A673 (cell line): ENCODE results near the gene ABHD17C. TPM values are rescaled to one million over a fixed set of nuclear protein-coding genes. Genes with fewer than 3 reads are reported as not detected.

Source experiments
- BruUV-seq: library from RNA; stranded (reverse); fragments of 400-500 nt; replicated peaks from 2 replicates; lab custom pipeline; 2021; lab: Mats Ljungman, UMichigan
- CTCF ChIA-PET: fragments of 300-600 bp; sonication (Branson Sonifier 250); formaldehyde crosslinking; loops from one replicate; lab custom pipeline; 2022; ENCODE audit warnings: antibody characterized with exemption; lab: Charles Lee
- POLR2A ChIA-PET: fragments of 300-600 bp; sonication (Branson Sonifier 250); formaldehyde crosslinking; loops from one replicate; lab custom pipeline; 2022; ENCODE audit warnings: antibody characterized with exemption; ENCODE audit not compliant: low non-redundant PET; lab: Charles Lee
- DNase-seq: peaks from one replicate; pipeline ENCODE4 v3.0.0-alpha.2; 2015; ENCODE audit warnings: low spot score
- H3K27ac ChIP-seq: fragments of 200-600 bp; sonication (generic); 2 replicates; pipeline ENCODE4 v1.5.1; 2016; ENCODE audit warnings: mixed run types, low read depth, mild to moderate bottlenecking, mixed read lengths, antibody characterized with exemption, low read length; ENCODE audit not compliant: poor library complexity, severe bottlenecking
- H3K27me3 ChIP-seq: fragments of 200-600 bp; sonication (generic); replicated peaks from 2 replicates; pipeline ENCODE4 v1.6.1; 2017; ENCODE audit warnings: mixed run types, low read depth, mild to moderate bottlenecking, mixed read lengths, antibody characterized with exemption, low read length; ENCODE audit not compliant: insufficient read depth, poor library complexity
- H3K36me3 ChIP-seq: fragments of 200-600 bp; sonication (generic); 2 replicates; pipeline ENCODE4 v1.6.1; 2016; ENCODE audit warnings: mixed run types, mild to moderate bottlenecking, mixed read lengths, antibody characterized with exemption, low read length; ENCODE audit not compliant: insufficient read depth, poor library complexity, severe bottlenecking
- H3K4me1 ChIP-seq: fragments of 200-600 bp; sonication (generic); 2 replicates; pipeline ENCODE4 v1.6.1; 2017; ENCODE audit warnings: mixed run types, mild to moderate bottlenecking, mixed read lengths, antibody characterized with exemption, low read length; ENCODE audit not compliant: insufficient read depth, poor library complexity, severe bottlenecking
- H3K4me3 ChIP-seq: fragments of 200-600 bp; sonication (generic); 2 replicates; pipeline ENCODE4 v1.5.1; 2016; ENCODE audit warnings: low read depth, mixed run types, mild to moderate bottlenecking, mixed read lengths, low read length; ENCODE audit not compliant: poor library complexity, severe bottlenecking
- H3K9me3 ChIP-seq: fragments of 200-600 bp; sonication (generic); 2 replicates; pipeline ENCODE4 v1.6.1; 2016; ENCODE audit warnings: mixed run types, low read depth, mild to moderate bottlenecking, mixed read lengths, antibody characterized with exemption, low read length; ENCODE audit not compliant: poor library complexity, severe bottlenecking
- EZH2 ChIP-seq: fragments of 200-600 bp; sonication (generic); IDR thresholded peaks from 2 replicates; pipeline ENCODE4 v1.6.1; 2017; ENCODE audit warnings: borderline replicate concordance, low read depth, mild to moderate bottlenecking, mixed read lengths, antibody characterized with exemption, low read length; ENCODE audit not compliant: poor library complexity, severe bottlenecking
- intact Hi-C: fragments of 100-400 bp; cut with micrococcal nuclease; formaldehyde crosslinking; loops from one replicate; pipeline ENCODE4 v1.10.0; 2022; ENCODE audit not compliant: unreplicated experiment
- total RNA-seq: library from RNA; stranded (reverse); gene quantifications from 2 replicates; pipeline ENCODE4 v1.2.3, GENCODE V29; 2021
- TF ChIP-seq, protein P1 (sequence below): fragments of 300-800, 200-600 bp; sonication (generic); conservative IDR thresholded peaks from 2 replicates; pipeline ENCODE4 v1.5.1; 2017; ENCODE audit warnings: low read depth, mild to moderate bottlenecking, antibody characterized with exemption, low read length, moderate library complexity, mixed read lengths

The ABHD17C gene
- total RNA-seq, 1 experiment from 2014 or later: 9.9 TPM

DNA sequence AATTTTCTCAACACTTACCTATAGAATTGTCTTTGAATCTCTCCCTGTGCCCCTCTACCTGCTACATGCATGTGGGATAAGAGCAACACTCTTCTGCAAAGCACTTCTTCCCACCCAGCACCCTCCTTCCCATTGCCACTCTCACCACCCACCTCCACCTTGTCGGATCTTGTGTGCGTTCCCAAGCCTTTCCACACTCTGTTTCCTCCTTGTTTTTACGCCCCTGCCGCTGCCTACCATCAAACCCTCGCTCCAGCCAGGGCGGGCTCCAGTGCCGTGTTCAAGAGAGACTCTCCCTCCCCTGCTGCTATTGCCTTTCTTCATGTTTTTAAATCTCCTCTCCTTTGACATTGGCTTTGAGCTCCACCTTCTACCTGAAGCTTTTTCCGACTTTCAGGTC, 40.2 kb downstream of the ABHD17C start:
- TF ChIP-seq, protein P1, sequence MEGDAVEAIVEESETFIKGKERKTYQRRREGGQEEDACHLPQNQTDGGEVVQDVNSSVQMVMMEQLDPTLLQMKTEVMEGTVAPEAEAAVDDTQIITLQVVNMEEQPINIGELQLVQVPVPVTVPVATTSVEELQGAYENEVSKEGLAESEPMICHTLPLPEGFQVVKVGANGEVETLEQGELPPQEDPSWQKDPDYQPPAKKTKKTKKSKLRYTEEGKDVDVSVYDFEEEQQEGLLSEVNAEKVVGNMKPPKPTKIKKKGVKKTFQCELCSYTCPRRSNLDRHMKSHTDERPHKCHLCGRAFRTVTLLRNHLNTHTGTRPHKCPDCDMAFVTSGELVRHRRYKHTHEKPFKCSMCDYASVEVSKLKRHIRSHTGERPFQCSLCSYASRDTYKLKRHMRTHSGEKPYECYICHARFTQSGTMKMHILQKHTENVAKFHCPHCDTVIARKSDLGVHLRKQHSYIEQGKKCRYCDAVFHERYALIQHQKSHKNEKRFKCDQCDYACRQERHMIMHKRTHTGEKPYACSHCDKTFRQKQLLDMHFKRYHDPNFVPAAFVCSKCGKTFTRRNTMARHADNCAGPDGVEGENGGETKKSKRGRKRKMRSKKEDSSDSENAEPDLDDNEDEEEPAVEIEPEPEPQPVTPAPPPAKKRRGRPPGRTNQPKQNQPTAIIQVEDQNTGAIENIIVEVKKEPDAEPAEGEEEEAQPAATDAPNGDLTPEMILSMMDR: no peak
- TF ChIP-seq EZH2: no peak
- no peak for DNase-seq
- Histone ChIP-seq H3K27ac (no peak overlapping the region), H3K9me3 (no peaks in the 10 kb centered on the region), H3K4me1 (no peaks in the 10 kb centered on the region), H3K36me3 (no peaks in the 10 kb centered on the region), H3K4me3 (no peak overlapping the region), H3K27me3 (no peaks in the 10 kb centered on the region)
- CTCF ChIA-PET: no interaction called here
- POLR2A ChIA-PET: no interaction called here
- BruUV-seq: no TSS peak
- intact Hi-C loops: no loop called here

DNA sequence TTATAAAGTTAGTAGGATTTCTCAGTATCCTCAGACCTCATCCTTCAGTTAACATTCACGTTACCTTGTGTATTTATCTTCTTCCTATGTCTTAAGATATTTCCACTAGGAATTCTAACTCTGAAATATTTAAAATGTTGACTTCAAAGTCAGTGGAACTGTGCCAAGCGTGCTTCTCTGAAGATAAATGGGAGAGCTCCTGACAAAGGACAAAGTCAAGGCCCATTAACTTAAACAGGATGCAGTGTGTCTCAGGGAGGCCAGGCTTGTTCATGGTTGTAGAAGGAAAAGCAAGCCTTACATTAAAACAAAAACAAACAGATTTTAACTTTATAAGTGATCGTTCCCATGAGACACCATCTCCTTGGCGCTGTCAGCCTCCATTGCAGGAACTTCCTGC, 41.5 kb downstream of the ABHD17C start:
- H3K9me3 ChIP-seq: no peaks in the 10 kb centered on the region
- ChIA-PET POLR2A (no interaction called here), CTCF (no interaction called here)
- TF ChIP-seq, protein P1: no peak
- no peak for TF ChIP-seq EZH2
- no peak overlapping the region for H3K4me3 ChIP-seq
- H3K4me1 ChIP-seq: no peaks in the 10 kb centered on the region
- H3K36me3 ChIP-seq: no peaks in the 10 kb centered on the region
- BruUV-seq: no TSS peak
- DNase-seq: peak; percentile 29
- no peak overlapping the region for H3K27ac ChIP-seq
- no peaks in the 10 kb centered on the region for H3K27me3 ChIP-seq
- intact Hi-C loops: no loop called here

DNA sequence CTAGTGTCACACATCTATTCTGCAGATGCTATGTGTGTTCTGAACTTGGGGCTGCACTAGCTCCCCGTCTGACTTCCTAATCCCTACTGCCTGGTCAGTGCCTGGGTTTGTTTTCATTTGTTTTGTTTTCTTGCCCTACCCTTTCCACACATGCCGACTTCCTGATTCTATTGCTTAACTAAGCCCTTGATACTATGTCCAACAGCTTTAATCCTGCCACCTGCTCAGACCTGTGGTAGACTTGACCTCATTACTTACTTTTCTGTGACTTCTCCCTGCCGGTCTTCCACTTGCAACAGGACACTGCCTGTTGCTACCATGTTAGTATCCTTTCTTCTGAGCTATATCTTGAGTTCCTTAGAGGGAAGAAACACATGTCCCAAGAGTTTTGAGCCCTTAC, 44.8 kb downstream of the ABHD17C start:
- no peaks in the 10 kb centered on the region for H3K9me3 ChIP-seq
- H3K4me3 ChIP-seq: no peak overlapping the region
- ChIA-PET CTCF (no interaction called here), POLR2A (no interaction called here)
- no peak overlapping the region for H3K27ac ChIP-seq
- H3K27me3 ChIP-seq: no peaks in the 10 kb centered on the region
- no peaks in the 10 kb centered on the region for H3K4me1 ChIP-seq
- no TSS peak for BruUV-seq
- H3K36me3 ChIP-seq: no peaks in the 10 kb centered on the region
- intact Hi-C loops: no loop called here
- no peak for TF ChIP-seq EZH2
- TF ChIP-seq, protein P1: no peak
- DNase-seq: no peak
